Stimulated activated CD8-positive, alpha-beta memory T cell treated with anti-CD3 and anti-CD28 coated beads, Interleukin-2, amount 100 ng/mL, for 48 hours (primary cell): Measurements from ENCODE around the gene NEK9.

Experiments used
- DNase-seq, 2 donors: peaks; one replicate each; pipeline ENCODE4 v3.0.0-alpha.2; 2020; ENCODE audit warnings: low read depth in 2 of 2

NEK9 gene

GRCh38 chr14:75067212-75067611 is 59.6 kb downstream of the NEK9 start:
- no peak for DNase-seq

GRCh38 chr14:75066691-75067090 is 60.2 kb downstream of the NEK9 start:
- no peak for DNase-seq

GRCh38 chr14:75064205-75064567 is 62.7 kb downstream of the NEK9 start:
- DNase-seq = no peak

- peak; percentile 87 to 94 for DNase-seq
These were observed 63.2 kb downstream of the NEK9 start, which contains the start of gene ACYP1 for GRCh38 chr14:75063491-75064204. Gene ACYP1, minus strand, starts transcription at chr14:75064024. Its CDS starts 471 bp downstream, at chr14:75063553.

GRCh38 chr14:75063013-75063412 is 63.8 kb downstream of the NEK9 start:
- DNase-seq = no peak

- no peak for DNase-seq
These were observed 66.4 kb downstream of the NEK9 start for GRCh38 chr14:75060420-75060819.

GRCh38 chr14:75059642-75060041 is 67.2 kb downstream of the NEK9 start:
- no peak for DNase-seq

- no peak for DNase-seq
These were observed 72.4 kb downstream of the NEK9 start for GRCh38 chr14:75054421-75054820.

GRCh38 chr14:75053396-75054291 is 73.2 kb downstream of the NEK9 start:
- no peak for DNase-seq

- DNase-seq = no peak
These were observed 75.3 kb downstream of the NEK9 start for GRCh38 chr14:75051556-75051899.

- peak; percentile 70 to 73 for DNase-seq
These were observed 75.8 kb downstream of the NEK9 start, which contains the start of gene MLH3 for GRCh38 chr14:75050852-75051555. Gene MLH3, minus strand, starts transcription at chr14:75051467. Its CDS starts 1,812 bp downstream, at chr14:75049655.

GRCh38 chr14:75049731-75050201 is 77.1 kb downstream of the NEK9 start:
- no peak for DNase-seq

- no peak for DNase-seq
These were observed 77.7 kb downstream of the NEK9 start for GRCh38 chr14:75049136-75049535.

- no peak for DNase-seq
These were observed 78.7 kb downstream of the NEK9 start for GRCh38 chr14:75048101-75048500.

GRCh38 chr14:75047506-75047905 is 79.3 kb downstream of the NEK9 start:
- no peak for DNase-seq

GRCh38 chr14:75046899-75047298 is 79.9 kb downstream of the NEK9 start:
- DNase-seq = no peak

GRCh38 chr14:75046275-75046674 is 80.6 kb downstream of the NEK9 start:
- no peak for DNase-seq

GRCh38 chr14:75044752-75045151 is 82.1 kb downstream of the NEK9 start:
- no peak for DNase-seq

GRCh38 chr14:75044322-75044721 is 82.5 kb downstream of the NEK9 start:
- DNase-seq = no peak

- no peak for DNase-seq
These were observed 84.8 kb downstream of the NEK9 start for GRCh38 chr14:75042035-75042434.

- no peak for DNase-seq
These were observed 85.2 kb downstream of the NEK9 start for GRCh38 chr14:75041613-75042012.

GRCh38 chr14:75040959-75041358 is 85.9 kb downstream of the NEK9 start:
- no peak for DNase-seq
